Measurements from ENCODE around the gene STXBP6.
"Not testable (repeated sequence)": the region's sequence is repeated elsewhere in the genome, so short reads cannot be mapped to it uniquely, and the experiment has no call there.

The STXBP6 gene

DNA sequence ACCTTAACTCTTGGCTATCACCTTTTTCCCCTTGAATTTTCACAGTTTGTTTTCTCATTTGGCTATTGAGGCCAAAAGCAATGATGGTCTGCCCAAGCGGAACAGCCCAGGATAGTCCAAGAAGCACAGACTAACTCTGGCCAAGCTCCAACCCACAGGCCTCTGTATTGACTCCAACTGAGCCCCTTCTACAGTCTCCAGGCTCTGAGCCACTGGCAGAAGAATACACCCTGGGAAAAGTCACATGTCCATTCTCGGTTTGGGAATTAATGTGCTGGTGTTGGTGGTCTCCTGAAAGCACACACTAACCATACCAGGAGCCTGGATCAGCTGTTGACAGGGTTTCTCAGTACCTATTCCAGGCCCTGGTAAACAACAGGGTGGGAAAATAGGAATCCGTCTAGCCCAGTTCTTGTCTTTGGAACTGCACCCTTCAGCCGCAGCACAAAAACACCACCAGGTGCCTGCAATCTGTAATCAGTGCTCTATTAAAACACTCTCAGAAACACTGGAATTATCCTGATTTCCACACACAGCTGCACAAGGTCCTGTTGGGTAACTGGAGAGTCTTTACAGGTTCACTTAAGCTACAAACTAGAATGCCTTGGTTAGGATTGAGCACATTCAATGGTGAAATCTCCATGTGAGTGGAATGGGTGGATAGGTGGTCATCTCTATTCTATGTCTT lies 63.6 kb downstream of the STXBP6 start:
- DNase-seq (ENCODE audit: low read depth), result no peak

DNA sequence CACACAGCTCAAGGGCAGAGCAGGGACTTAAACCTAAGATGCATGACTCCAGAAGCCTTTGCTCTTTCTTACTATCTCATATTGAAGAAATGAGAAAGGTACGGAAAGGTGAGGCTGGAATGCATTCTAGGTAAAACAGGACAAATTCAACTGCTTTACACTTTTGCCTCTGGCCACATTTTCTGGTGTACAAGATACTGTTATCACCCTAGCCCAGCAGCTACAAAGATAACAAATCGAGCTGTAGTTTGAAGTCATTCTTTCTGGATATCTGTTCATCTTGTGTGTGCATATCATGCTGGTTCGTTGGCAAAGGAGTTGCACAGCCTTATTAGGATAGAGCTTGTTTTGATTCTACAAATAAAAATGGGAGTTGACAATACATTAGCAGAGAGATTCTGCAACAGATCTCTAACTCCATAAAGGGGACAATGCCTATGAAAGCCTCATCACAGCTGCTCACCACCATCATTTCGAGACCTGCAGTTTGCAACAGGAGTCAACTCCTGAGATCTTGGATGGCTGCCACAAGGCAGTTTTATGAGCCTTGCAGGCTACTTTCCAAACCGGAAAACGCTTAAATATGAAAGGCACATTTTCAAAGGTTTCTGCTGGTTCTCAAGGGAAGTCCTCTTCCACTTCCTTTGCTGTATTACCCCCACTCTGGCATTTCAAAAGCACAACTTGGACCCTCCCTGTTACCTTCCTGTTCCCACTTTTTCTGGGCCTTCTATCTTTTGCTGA lies 64.9 kb downstream of the STXBP6 start:
- no peak for DNase-seq (ENCODE audit: low read depth)

DNA sequence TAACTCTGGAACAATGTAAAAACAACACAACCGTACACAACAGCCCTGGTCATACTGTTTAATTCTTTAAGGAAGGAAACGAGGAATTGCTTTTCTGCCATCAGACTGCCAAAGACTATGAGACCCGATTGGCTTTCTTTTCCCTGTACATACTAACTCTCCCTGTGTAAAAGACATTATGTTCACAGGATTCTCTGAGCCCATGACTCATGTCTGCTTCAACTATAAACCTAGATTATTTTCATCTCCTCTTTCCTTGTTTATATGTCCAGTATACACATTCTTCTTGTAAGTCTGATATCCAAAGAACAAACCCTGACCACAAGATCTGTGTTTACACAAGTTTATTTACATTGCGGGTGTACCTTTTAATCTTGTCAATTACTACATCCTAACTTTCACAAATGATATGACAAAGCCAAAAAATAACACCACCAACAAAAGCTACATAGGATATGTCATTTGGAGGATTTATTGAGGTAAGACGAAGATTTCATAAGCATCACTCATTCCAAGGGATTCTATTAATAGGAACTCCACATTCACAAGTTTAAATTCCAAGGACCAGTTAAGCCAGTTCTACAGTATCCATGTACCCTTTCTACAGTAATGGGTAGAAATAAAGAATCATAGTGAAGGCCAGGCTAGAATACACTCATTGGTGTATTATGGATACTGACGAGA lies 67.3 kb downstream of the STXBP6 start:
- no peak for DNase-seq (ENCODE audit: low read depth)

DNA sequence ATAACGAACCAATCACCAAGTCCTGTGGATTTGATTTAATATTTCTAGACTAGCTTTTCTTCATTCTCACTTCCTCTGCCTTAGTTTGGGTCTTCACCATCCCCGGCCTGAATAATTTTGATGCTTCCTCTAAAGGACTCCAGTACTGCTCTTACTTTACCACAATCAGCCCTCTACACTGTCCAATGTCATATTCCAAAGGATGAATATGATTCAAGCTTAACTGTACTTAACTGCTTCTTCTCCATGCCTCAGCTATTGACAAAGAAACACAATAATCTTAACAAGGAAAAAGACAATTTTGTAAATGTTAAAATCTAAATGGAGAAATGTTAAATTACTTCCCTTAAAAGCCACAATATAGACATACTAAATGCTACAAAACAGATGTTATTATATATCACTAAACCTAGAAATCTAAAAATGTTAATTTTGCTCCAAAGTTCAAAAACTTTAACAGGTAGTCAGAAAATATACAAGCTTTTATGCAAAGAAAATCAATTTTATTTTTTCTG lies 70.2 kb downstream of the STXBP6 start:
- no peak for DNase-seq (ENCODE audit: low read depth)

DNA sequence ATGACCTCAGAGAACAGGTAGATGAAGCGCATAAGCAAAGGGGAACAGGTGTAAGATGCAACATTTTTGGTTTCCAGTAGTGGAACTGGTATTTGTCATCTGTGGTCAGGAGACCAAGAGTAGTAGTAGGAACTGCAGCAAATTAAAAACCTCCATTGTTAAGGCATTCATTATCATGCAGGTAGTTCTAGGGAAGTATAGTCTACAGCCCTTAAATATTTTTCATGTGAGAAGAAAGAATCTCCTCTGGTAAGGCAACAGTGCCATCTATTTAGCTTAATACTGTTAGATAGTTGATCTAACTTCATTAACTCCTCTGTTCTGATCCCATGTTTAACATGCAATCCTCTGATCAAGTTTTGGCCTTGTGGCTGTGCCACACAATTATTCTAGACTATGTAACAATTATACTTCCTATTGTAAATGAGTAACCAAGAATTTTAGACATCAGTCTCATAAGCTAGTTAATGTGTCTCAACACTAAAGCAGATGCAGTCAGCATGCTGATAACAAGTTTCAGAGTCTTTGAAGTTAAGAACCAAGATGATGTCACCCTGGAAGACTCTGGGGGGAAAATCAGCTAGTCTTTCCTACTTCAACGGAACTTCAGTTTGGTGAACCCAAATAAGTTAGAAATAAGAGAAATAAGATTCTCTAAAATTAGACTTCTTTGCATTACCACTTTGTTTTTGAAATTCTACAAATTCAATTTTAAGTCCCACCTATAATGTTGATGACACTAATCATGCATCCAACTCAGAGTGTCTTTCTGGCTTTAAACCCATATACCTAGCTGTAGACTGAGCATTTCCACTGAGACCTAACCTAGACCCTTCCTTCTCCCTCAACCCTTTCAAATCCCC lies 70.9 kb downstream of the STXBP6 start:
- DNase-seq (ENCODE audit: low read depth), result no peak

DNA sequence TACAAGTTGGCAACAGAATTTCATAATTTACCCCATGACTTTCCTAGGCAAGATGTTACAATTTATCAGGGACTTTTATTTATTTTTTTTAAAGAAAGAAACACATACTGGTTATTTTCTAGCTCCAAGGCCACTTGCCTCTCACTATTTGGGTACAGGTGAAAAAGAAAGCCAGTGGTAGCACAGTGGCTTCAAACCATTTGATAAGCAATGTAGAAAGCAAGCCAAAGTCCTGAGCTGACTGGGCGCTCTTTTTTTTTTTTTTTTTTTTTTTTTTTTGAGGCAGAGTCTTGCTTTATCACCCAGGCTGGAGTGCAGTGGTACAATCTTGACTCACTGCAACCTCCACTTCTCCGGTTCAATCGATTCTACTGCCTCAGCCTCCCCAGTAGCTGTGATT lies 73.3 kb downstream of the STXBP6 start:
- DNase-seq (ENCODE audit: low read depth), result no peak

DNA sequence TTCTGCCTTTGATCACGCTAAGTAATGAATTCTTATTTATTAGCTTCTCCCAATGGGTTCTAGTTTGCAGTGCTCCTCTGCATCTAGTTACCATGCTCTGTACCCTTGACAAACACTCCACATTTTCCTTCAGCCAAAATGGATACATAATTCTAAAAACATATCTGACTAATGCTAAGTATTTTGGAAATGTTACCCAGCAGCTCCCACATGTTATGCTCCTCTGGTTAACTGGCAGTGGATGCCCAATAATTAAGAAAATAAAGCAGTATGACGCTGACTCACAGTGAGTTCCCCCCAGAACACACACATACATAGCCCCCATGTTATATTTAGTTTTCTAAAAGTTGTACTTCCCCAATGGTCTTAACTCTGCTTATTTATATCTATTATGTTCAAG lies 74.6 kb downstream of the STXBP6 start:
- DNase-seq (ENCODE audit: low read depth), result no peak

GRCh38 chr14:24974591-24975374 lies 75.2 kb downstream of the STXBP6 start:
- DNase-seq (ENCODE audit: low read depth), result no peak

- no peak for DNase-seq (ENCODE audit: low read depth)
Measured at GRCh38 chr14:24972844-24973243, 77.1 kb downstream of the STXBP6 start.

DNA sequence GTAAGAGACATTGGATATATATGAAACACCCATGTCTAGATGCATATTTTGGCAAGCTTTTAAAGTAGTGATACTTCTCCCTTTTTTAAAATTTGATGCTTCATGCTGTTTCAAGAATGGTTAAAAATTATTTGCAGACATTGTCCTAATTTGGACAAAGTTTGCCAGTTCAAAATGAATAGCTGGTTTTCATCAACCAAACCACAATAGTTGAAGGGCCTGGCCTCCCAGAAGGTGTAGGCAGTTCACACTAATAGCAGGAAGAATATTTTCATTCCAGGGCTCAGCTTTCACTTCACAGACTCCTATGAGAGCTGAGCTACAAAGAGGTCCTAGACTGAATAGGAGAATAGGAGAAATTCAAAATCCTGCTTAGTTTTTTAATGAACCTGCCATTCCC lies 78.7 kb downstream of the STXBP6 start:
- no peak for DNase-seq (ENCODE audit: low read depth)

- no peak for DNase-seq (ENCODE audit: low read depth)
Measured at GRCh38 chr14:24966579-24966964, 83.4 kb downstream of the STXBP6 start.

DNA sequence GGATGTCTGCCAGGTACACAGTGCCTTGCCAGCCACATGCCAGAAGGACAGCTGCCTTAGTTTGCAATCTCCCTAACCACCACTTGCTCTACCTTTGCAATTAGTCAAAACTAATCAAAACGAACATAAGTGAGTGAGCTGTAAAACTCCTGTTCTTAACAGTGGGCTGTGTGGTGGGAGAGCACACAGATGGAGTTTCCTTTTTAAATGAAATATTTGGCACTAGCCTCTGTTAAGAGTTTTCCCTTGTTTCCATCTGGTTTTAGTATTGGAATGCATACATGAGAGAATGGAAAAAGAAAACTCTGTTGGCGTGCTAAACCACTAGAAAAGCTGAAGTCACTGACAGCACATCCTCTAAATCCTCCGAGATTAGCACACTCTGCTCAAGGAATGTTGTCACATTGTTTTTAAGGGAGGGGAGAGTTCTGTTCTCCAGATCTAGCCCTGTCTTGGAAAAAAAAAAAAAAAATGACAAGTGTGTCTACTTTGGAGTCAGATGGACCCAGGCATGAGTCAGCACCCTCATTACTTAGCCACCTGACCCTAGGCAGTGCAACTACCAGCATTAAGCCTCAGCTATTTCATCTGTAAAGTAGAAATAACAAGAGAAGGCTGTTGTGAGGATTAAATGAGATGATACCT lies 83.9 kb downstream of the STXBP6 start:
- no peak for DNase-seq (ENCODE audit: low read depth)

DNA sequence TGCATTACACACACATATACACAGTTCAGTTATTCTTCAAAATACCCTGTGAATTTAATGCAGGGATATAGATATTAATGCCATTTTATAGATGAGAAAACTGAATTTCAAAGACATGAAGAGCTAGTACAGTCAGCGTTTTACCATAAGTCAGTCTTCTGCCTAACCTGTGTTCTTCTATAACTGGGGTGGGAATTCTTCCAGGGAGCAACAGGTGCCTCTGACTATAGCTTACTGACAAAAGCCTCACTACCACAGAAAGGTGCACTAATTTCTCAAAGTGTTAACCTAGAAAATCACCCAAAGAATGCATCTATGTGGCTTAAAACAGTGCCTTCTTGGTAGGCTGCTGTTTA lies 84.4 kb downstream of the STXBP6 start:
- no peak for DNase-seq (ENCODE audit: low read depth)

GRCh38 chr14:24964591-24964990 lies 85.4 kb downstream of the STXBP6 start:
- DNase-seq (ENCODE audit: low read depth), result no peak

- DNase-seq (ENCODE audit: low read depth), result no peak
Measured at GRCh38 chr14:24964048-24964447, 85.9 kb downstream of the STXBP6 start.

DNA sequence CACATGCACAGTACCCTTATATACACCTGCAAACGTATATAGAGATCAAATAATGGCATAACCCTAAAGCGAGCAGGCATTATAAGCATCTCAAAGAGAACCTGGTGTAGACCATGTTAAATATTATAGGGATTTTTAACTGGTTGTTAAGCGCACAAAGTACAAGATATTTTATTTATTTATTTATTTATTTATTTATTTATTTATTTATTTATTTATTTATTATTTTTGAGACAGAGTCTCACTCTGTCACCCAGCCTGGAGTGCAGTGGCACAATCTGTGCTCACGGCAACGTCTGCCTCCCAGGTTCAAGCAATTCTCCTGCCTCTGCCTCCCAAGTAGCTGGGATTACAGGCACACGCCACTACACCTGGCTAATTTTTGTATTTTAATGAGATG lies 87.8 kb downstream of the STXBP6 start:
- DNase-seq (ENCODE audit: low read depth), result not testable (repeated sequence)

- DNase-seq (ENCODE audit: low read depth), result no peak
Measured at GRCh38 chr14:24960816-24961215, 89.1 kb downstream of the STXBP6 start.

- DNase-seq (ENCODE audit: low read depth), result no peak
Measured at GRCh38 chr14:24959791-24960331, 90.1 kb downstream of the STXBP6 start.

DNA sequence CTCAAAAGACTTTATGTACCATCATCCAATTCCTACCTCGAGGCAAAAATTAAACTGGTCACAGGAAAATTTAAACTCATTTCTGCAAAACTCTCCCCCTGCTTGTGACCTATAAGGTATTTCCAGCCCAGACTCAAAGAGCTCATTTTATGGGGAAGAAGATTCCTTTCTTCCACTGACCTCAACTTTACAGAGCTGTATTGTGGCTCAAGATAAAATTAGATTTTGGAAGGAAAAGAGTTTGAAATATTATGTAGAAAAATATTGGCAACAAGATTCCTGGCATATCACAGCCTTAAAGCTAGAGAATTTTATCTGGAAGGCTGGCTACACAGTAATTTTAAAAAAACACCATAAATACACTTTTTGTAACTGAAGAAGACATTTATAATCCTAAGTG lies 91.7 kb downstream of the STXBP6 start:
- DNase-seq (ENCODE audit: low read depth), result no peak

DNA sequence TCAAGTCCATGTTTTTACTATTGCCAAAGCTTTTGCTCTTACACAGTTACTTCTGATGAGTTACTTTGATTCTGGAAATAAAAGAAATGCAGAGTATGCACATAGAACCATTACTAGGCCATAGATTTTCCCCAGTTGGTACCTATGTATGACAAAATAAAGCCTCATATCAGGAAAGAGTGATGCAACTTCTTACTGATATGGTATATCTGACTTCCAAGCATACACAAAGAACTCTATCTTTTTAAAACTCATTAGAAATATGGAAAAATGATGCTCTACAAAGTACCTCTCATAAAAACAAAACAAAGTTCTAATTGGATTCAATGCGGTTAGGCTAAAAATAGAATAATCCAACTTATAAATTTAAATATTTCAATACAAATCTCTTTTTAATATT lies 92.1 kb downstream of the STXBP6 start:
- no peak for DNase-seq (ENCODE audit: low read depth)

- no peak for DNase-seq (ENCODE audit: low read depth)
Measured at GRCh38 chr14:24956104-24956503, 93.8 kb downstream of the STXBP6 start.
